ENCODE measurements around the gene AUH. TPM values are rescaled to one million over a fixed set of nuclear protein-coding genes. Genes with fewer than 3 reads are reported as not detected.

AUH gene
- total and polyA plus RNA-seq, 9 of the 15 experiments (the other 6 are each of a cell fraction or from before 2014, with no cell fraction given) = 3.4 to 29.0 (median 10.1) TPM

DNA sequence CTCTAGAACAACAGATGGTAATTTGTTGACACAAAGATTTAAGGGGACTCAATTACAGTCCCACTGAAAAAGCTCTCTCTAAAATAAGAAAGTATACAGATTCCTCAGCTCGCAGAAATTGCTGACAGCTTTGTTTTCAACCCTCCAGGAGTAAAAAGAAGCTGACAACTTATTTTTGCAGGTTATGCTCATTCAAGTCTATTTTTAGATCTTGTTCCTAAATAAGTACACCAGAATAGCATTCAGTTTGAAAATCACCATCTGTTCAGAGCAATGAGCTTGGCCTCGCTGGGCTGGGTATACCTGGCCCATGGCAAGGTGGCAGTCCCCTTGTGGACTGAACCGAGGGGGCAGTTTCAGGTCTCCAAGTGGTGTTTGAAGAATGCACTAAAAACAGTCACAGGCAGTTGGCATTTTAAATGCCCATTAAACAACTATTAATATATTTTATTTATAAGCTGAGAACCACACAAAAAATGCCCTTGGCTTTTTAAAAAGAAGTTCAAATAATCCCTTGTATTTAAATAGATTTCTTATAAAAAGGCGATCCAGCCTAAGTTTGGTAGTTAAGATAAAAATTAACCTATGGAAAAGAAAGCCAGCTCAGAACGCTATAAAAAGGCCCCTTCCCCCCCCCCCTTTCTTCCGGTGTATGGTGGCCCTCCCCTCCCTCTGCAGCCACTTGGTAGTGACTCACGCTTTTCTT is 169.2 kb downstream of the AUH start (continued):
- peak; percentile 66; the same call in 1 of the 2 replicates for TF ChIP-seq JUN (IDR thresholded peaks at IDR 0.05; ENCODE audit: borderline replicate concordance, low read depth, low read length)
- no peak for TF ChIP-seq JUN (CRISPR knock-in tag; IDR thresholded peaks at IDR 0.05; ENCODE audit: borderline replicate concordance)
- no peak for TF ChIP-seq KLF16 (IDR thresholded peaks at IDR 0.05)
- peak; percentile 56 for TF ChIP-seq GABPA (tag; conservative IDR thresholded peaks at IDR 0.05; ENCODE audit: low read depth)
- peak; percentile 38; the same call in 1 of the 2 replicates for TF ChIP-seq ETV5 (CRISPR knock-in tag; IDR thresholded peaks at IDR 0.05; ENCODE audit: low read depth)
- TF ChIP-seq, protein P1, sequence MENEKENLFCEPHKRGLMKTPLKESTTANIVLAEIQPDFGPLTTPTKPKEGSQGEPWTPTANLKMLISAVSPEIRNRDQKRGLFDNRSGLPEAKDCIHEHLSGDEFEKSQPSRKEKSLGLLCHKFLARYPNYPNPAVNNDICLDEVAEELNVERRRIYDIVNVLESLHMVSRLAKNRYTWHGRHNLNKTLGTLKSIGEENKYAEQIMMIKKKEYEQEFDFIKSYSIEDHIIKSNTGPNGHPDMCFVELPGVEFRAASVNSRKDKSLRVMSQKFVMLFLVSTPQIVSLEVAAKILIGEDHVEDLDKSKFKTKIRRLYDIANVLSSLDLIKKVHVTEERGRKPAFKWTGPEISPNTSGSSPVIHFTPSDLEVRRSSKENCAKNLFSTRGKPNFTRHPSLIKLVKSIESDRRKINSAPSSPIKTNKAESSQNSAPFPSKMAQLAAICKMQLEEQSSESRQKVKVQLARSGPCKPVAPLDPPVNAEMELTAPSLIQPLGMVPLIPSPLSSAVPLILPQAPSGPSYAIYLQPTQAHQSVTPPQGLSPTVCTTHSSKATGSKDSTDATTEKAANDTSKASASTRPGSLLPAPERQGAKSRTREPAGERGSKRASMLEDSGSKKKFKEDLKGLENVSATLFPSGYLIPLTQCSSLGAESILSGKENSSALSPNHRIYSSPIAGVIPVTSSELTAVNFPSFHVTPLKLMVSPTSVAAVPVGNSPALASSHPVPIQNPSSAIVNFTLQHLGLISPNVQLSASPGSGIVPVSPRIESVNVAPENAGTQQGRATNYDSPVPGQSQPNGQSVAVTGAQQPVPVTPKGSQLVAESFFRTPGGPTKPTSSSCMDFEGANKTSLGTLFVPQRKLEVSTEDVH (IDR thresholded peaks at IDR 0.05; ENCODE audit: low read depth, partially characterized antibody) = no peak
- TF ChIP-seq, protein P2, sequence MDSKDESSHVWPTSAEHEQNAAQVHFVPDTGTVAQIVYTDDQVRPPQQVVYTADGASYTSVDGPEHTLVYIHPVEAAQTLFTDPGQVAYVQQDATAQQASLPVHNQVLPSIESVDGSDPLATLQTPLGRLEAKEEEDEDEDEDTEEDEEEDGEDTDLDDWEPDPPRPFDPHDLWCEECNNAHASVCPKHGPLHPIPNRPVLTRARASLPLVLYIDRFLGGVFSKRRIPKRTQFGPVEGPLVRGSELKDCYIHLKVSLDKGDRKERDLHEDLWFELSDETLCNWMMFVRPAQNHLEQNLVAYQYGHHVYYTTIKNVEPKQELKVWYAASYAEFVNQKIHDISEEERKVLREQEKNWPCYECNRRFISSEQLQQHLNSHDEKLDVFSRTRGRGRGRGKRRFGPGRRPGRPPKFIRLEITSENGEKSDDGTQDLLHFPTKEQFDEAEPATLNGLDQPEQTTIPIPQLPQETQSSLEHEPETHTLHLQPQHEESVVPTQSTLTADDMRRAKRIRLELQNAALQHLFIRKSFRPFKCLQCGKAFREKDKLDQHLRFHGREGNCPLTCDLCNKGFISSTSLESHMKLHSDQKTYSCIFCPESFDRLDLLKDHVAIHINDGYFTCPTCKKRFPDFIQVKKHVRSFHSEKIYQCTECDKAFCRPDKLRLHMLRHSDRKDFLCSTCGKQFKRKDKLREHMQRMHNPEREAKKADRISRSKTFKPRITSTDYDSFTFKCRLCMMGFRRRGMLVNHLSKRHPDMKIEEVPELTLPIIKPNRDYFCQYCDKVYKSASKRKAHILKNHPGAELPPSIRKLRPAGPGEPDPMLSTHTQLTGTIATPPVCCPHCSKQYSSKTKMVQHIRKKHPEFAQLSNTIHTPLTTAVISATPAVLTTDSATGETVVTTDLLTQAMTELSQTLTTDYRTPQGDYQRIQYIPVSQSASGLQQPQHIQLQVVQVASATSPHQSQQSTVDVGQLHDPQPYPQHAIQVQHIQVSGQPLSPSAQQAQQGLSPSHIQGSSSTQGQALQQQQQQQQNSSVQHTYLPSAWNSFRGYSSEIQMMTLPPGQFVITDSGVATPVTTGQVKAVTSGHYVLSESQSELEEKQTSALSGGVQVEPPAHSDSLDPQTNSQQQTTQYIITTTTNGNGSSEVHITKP (IDR thresholded peaks at IDR 0.05; ENCODE audit: partially characterized antibody) = peak; percentile 85
- TF ChIP-seq MAFF (IDR thresholded peaks at IDR 0.05; ENCODE audit: low read length) = peak; percentile 62
- peak; percentile 91 for TF ChIP-seq ZNF316 (IDR thresholded peaks at IDR 0.05)

Measured in K562 (cell line).